PC-3 (cell line): ENCODE measurements around the gene CKS1B. TPM values are rescaled to one million over a fixed set of nuclear protein-coding genes. Genes with fewer than 3 reads are reported as not detected.
A peak's percentile ranks its signal among the peaks of the same experiment; 100 is the strongest.

Experiments
- ATAC-seq: fragments of 200-7000 bp; cut with Tn5 transposase; 2 replicates; pipeline ENCODE4 v1.9.1; 2020; ENCODE audit warnings: mild to moderate bottlenecking, moderate library complexity
- Bru-seq: library from RNA; stranded (reverse); fragments of 400-500 nt; gene quantifications from one replicate; lab custom pipeline; 2021; lab: Mats Ljungman, UMichigan
- BruChase-seq, 2 experiments: library from RNA; stranded (reverse); fragments of 400-500 nt; gene quantifications; one replicate each; lab custom pipeline; 2021; lab: Mats Ljungman, UMichigan
- BruUV-seq: library from RNA; stranded (reverse); fragments of 400-500 nt; replicated peaks from 2 replicates; lab custom pipeline; 2021; lab: Mats Ljungman, UMichigan
- CTCF ChIA-PET: fragments of 300-600 bp; sonication (Branson Sonifier 250); formaldehyde crosslinking; loops from one replicate; lab custom pipeline; 2022; ENCODE audit warnings: antibody characterized with exemption; lab: Charles Lee
- POLR2A ChIA-PET: fragments of 300-600 bp; sonication (Branson Sonifier 250); formaldehyde crosslinking; loops from one replicate; lab custom pipeline; 2022; ENCODE audit warnings: antibody characterized with exemption; ENCODE audit not compliant: unreplicated experiment; lab: Charles Lee
- DNase-seq: peaks from one replicate; pipeline ENCODE4 v3.0.0-alpha.2; 2015
- H2AFZ ChIP-seq: fragments of 300-600 bp; sonication (generic); 2 replicates; pipeline ENCODE4 v1.6.0; 2016; ENCODE audit warnings: antibody characterized with exemption, low read length
- H3F3A ChIP-seq: fragments of 300-600 bp; sonication (generic); one replicate; pipeline ENCODE4 v1.6.0; 2017; ENCODE audit warnings: antibody characterized with exemption, low read length, control low read depth, mild to moderate bottlenecking; ENCODE audit not compliant: unreplicated experiment
- H3K27ac ChIP-seq: fragments of 300-600 bp; sonication (generic); 2 replicates; pipeline ENCODE4 v1.5.1; 2016; ENCODE audit warnings: mild to moderate bottlenecking, low read length
- H3K27me3 ChIP-seq: fragments of 300-600 bp; sonication (generic); 2 replicates; pipeline ENCODE4 v1.6.1; 2016; ENCODE audit warnings: low read length, mixed read lengths
- H3K36me3 ChIP-seq: fragments of 300-600 bp; sonication (generic); 2 replicates; pipeline ENCODE4 v1.6.1; 2016; ENCODE audit warnings: low read depth, mixed run types, low read length, mixed read lengths
- H3K4me1 ChIP-seq: fragments of 300-600 bp; sonication (generic); 2 replicates; pipeline ENCODE4 v1.5.1; 2016; ENCODE audit warnings: low read length; ENCODE audit not compliant: insufficient read depth
- H3K4me2 ChIP-seq: fragments of 300-600 bp; sonication (generic); 2 replicates; pipeline ENCODE4 v1.6.0; 2016; ENCODE audit warnings: low read length
- H3K4me3 ChIP-seq: fragments of 300-600 bp; sonication (generic); 2 replicates; pipeline ENCODE4 v1.5.1; 2016; ENCODE audit warnings: mild to moderate bottlenecking, low read length, mixed read lengths
- H3K79me2 ChIP-seq: fragments of 300-600 bp; sonication (generic); 2 replicates; pipeline ENCODE4 v1.6.1; 2017; ENCODE audit warnings: low read length, mixed read lengths
- H3K9ac ChIP-seq: fragments of 300-600 bp; sonication (generic); 2 replicates; pipeline ENCODE4 v1.6.0; 2016; ENCODE audit warnings: mild to moderate bottlenecking, low read length
- H3K9me2 ChIP-seq: fragments of 300-600 bp; sonication (generic); replicated peaks from 2 replicates; pipeline ENCODE4 v1.6.1; 2016; ENCODE audit warnings: mixed run types, low read length, mixed read lengths
- H3K9me3 ChIP-seq: fragments of 300-600 bp; sonication (generic); 2 replicates; pipeline ENCODE4 v1.6.1; 2016; ENCODE audit warnings: low read length, mixed read lengths
- H4K20me1 ChIP-seq: fragments of 300-600 bp; sonication (generic); 2 replicates; pipeline ENCODE4 v1.6.1; 2016; ENCODE audit warnings: low read length, mixed read lengths
- CTCF ChIP-seq: fragments of 300-600 bp; sonication (generic); conservative IDR thresholded peaks from 2 replicates; pipeline ENCODE4 v1.5.1; 2017; ENCODE audit warnings: antibody characterized with exemption, low read depth, mild to moderate bottlenecking, low read length
- EZH2 ChIP-seq: fragments of 300-600 bp; sonication (generic); IDR thresholded peaks from one replicate; pipeline ENCODE4 v1.6.1; 2017; ENCODE audit warnings: antibody characterized with exemption, mild to moderate bottlenecking, low read length; ENCODE audit not compliant: unreplicated experiment
- EZH2phosphoT487 ChIP-seq: fragments of 300-600 bp; sonication (generic); IDR thresholded peaks from 2 replicates; pipeline ENCODE4 v1.6.1; 2018; ENCODE audit warnings: mild to moderate bottlenecking, antibody characterized with exemption, low read length, borderline replicate concordance
- intact Hi-C: fragments of 100-400 bp; cut with micrococcal nuclease; formaldehyde crosslinking; loops from 2 replicates; pipeline ENCODE4 v1.9.0; 2023
- long read RNA-seq: library from polyadenylated mRNA; unstranded; transcript quantifications from one replicate; pipeline ENCODE4 v2.0.0, GENCODE V29; 2021; ENCODE audit not compliant: unreplicated experiment
- total RNA-seq: library from RNA; depleted of rRNA; stranded (reverse); fragments of >200 nt; gene quantifications from 2 replicates; pipeline ENCODE4 v1.2.3, GENCODE V29; 2014; rRNA removed

The CKS1B gene
- total RNA-seq = 330 and 390 TPM in 2 replicates
- percentile 95 among the genes with signal in this experiment for Bru-seq, nascent RNA
- percentile 98 among the genes with signal in this experiment for BruChase-seq, experiment 1, labeled RNA remaining after a 6-hour chase
- percentile 91 among the genes with signal in this experiment for BruChase-seq, experiment 2, labeled RNA remaining after a 2-hour chase
- long read RNA-seq, transcript CKS1B-204 (2 exons, 1,166 nt) = minor isoform, 89 of 223 reads
- long read RNA-seq, transcript CKS1B-203 (3 exons, 912 nt) = minor isoform, 5 of 223 reads
- long read RNA-seq, transcript CKS1B-201 (3 exons, 759 nt) = major isoform, 110 of 223 reads
- long read RNA-seq, partial matches to known transcripts = 14 of 223 reads
- long read RNA-seq, other reads (novel, unspliced or antisense) = 5 of 223 reads

DNA sequence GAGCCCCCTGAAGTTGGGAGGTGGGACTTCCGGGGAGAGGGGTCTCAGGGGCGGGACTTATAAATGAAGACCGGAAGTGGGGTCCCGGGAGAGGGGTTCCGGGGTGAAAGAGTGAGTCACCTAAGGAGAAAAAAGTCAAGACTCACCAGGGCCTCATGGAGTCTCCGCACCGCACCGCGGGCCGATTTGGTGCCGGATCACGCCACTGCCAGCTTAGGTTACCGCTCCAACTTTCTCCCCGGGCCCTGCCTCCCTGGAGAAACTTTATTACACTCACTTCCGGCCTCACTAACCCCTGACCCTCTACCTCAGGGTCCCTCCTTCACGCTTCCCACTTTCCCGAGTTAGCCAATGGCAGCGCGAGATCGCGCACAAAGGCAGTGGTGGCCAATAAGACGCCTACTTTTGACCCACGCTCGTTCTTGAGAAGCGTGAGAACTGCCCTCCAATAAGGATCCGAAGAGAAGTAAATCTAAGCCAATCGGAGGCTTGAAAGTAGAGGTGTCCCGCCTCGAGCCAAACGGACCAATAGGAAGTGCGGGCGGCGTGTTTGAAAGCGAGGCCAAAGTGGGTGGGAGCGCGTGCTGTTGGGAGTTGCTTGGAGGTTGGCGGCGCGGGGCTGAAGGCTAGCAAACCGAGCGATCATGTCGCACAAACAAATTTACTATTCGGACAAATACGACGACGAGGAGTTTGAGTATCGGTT lies at the start of gene CKS1B:
CKS1B (plus strand) TSS at position 580 of the 706 bp plus-strand sequence; CDS start at position 645, 65 bp downstream.
- no TSS peak for BruUV-seq
- Histone ChIP-seq H3K9me3 (no peaks in the 10 kb centered on the region), H3K27me3 (no peaks in the 10 kb centered on the region), H3K4me3 (peak within 1 kb of the TSS; percentile 80), H3K4me1 (peaks cover 55% of the 10 kb centered on the region), H3K27ac (peak within 1 kb of the TSS; percentile 96), H3K4me2 (peak within 1 kb of the TSS; percentile 88), H3K9ac (peak within 1 kb of the TSS; percentile 89), H3F3A (peaks cover 9% of the 10 kb centered on the region), H2AFZ (peak within 1 kb of the TSS; percentile 65), H3K79me2 (peaks cover 73% of the 10 kb centered on the region), H3K36me3 (peaks cover 16% of the 10 kb centered on the region), H4K20me1 (peaks cover 13% of the 10 kb centered on the region; the same call in 1 of the 2 replicates), H3K9me2 (no peaks in the 10 kb centered on the region)
- TF ChIP-seq EZH2 = no peak
- TF ChIP-seq CTCF = no peak
- no peak for TF ChIP-seq EZH2phosphoT487
- DNase-seq = peak; percentile 100
- CTCF ChIA-PET = interaction anchor here (0.6 to 1.4 kb wide), 7 partner anchors 19 to 646 kb away, joined by 3 to 9 read pairs (median 5); partner anchors contain the start of genes PBXIP1 and ZBTB7B
- intact Hi-C loops = loop anchor here (1.0 to 5.0 kb wide), 4 partner anchors 27 to 163 kb away; partner anchors contain the start of genes EFNA4 and SLC50A1
- POLR2A ChIA-PET = interaction anchor here (0.6 to 1.0 kb wide), 9 partner anchors 10 to 1754 kb away, joined by 3 to 26 read pairs (median 4); partner anchors contain the start of genes ADAM15, EFNA4, ISG20L2 and METTL25B
- peak; percentile 73 for ATAC-seq

GRCh38 chr1:154925335-154926170 lies 48.9 kb upstream of the CKS1B start:
- ChIA-PET CTCF (no interaction called here), POLR2A (no interaction called here)
- Histone ChIP-seq H3F3A (no peaks in the 10 kb centered on the region), H3K36me3 (peaks cover 15% of the 10 kb centered on the region; the same call in 1 of the 2 replicates), H3K27ac (no peak overlapping the region), H3K9me3 (no peaks in the 10 kb centered on the region), H4K20me1 (no peaks in the 10 kb centered on the region), H3K9ac (no peak overlapping the region), H2AFZ (no peak overlapping the region), H3K27me3 (no peaks in the 10 kb centered on the region), H3K79me2 (no peaks in the 10 kb centered on the region), H3K9me2 (no peaks in the 10 kb centered on the region), H3K4me2 (no peak overlapping the region), H3K4me1 (no peaks in the 10 kb centered on the region), H3K4me3 (no peak overlapping the region)
- DNase-seq = no peak
- ATAC-seq = no peak
- TF ChIP-seq CTCF = no peak
- TF ChIP-seq EZH2 = no peak
- no peak for TF ChIP-seq EZH2phosphoT487
- BruUV-seq = no TSS peak
- intact Hi-C loops = no loop called here
